Fibroblast of lung (primary cell): ENCODE measurements around the gene ZC3H8. TPM values are rescaled to one million over a fixed set of nuclear protein-coding genes. Genes with fewer than 3 reads are reported as not detected.

Source experiments
- DNase-seq, 2 donors: peaks; one replicate each; pipeline versions ENCODE4 v3.0.0 to v3.0.0-alpha.2; 2010; ENCODE audit warnings: low read depth in 2 of 2
- H2AFZ ChIP-seq: 2 replicates; pipeline ENCODE4 v1.5.1; 2012; ENCODE audit warnings: low read length, control low read depth, inconsistent platforms
- H3K27ac ChIP-seq: 2 replicates; pipeline ENCODE4 v1.5.1; 2011; ENCODE audit warnings: low read length, control low read depth; ENCODE audit not compliant: insufficient read depth
- H3K27me3 ChIP-seq: 2 replicates; pipeline ENCODE4 v1.5.1; 2011; ENCODE audit warnings: mild to moderate bottlenecking, low read length; ENCODE audit not compliant: control insufficient read depth, insufficient read depth
- H3K36me3 ChIP-seq: 2 replicates; pipeline ENCODE4 v1.5.1; 2011; ENCODE audit warnings: low read length; ENCODE audit not compliant: control insufficient read depth, insufficient read depth
- H3K4me1 ChIP-seq: 2 replicates; pipeline ENCODE4 v1.5.1; 2011; ENCODE audit warnings: low read length; ENCODE audit not compliant: control insufficient read depth, insufficient read depth; ENCODE audit errors: extremely low read depth
- H3K4me2 ChIP-seq: 2 replicates; pipeline ENCODE4 v1.5.1; 2011; ENCODE audit warnings: low read length, control low read depth; ENCODE audit not compliant: insufficient read depth; ENCODE audit errors: extremely low read depth
- H3K4me3 ChIP-seq, 4 experiments: fragments of 200-600 bp in 1 of 4; sonication (generic) in 1 of 4; replicated peaks in 1 of 4; 2 replicates each; pipeline ENCODE4 v1.5.1; 2011 to 2016; ENCODE audit warnings: low read length in 4 of 4, low read depth in 3 of 4, mild to moderate bottlenecking in 3 of 4, control low read depth in 2 of 4, inconsistent platforms in 1 of 4, mixed read lengths in 1 of 4; ENCODE audit not compliant: insufficient read depth in 1 of 4; ENCODE audit errors: control extremely low read depth in 1 of 4
- H3K79me2 ChIP-seq: 2 replicates; pipeline ENCODE4 v1.5.1; 2012; ENCODE audit warnings: mild to moderate bottlenecking, low read length, inconsistent platforms; ENCODE audit not compliant: control insufficient read depth, insufficient read depth
- H3K9ac ChIP-seq: 2 replicates; pipeline ENCODE4 v1.5.1; 2011; ENCODE audit warnings: mild to moderate bottlenecking, low read length, control low read depth; ENCODE audit not compliant: insufficient read depth
- H3K9me3 ChIP-seq: 2 replicates; pipeline ENCODE4 v1.5.1; 2012; ENCODE audit warnings: low read depth, low read length; ENCODE audit not compliant: control insufficient read depth, insufficient read depth
- H4K20me1 ChIP-seq: 2 replicates; pipeline ENCODE4 v1.5.1; 2011; ENCODE audit warnings: low read length; ENCODE audit not compliant: control insufficient read depth, insufficient read depth; ENCODE audit errors: extremely low read depth
- EZH2 ChIP-seq: IDR thresholded peaks from 2 replicates; pipeline ENCODE4 v1.5.1; 2012; ENCODE audit warnings: low read length, control low read depth, mild to moderate bottlenecking; ENCODE audit errors: missing control alignments
- polyA plus RNA-seq, 2 donors: library from polyadenylated mRNA; depleted of rRNA in 1 of 2; stranded (reverse) in 1 of 2; unstranded in 1 of 2; fragments of >200 nt; gene quantifications; 2 replicates each; pipeline ENCODE4 v1.2.1, GENCODE V29; 2011 to 2012; ENCODE audit warnings: missing spikeins in 1 of 2
- total RNA-seq: library from RNA; depleted of rRNA; stranded (reverse); fragments of >200 nt; gene quantifications from 2 replicates; pipeline ENCODE4 v1.2.1, GENCODE V29; 2014
- TF ChIP-seq, protein P1 (sequence below), 2 donors: IDR thresholded peaks in 1 of 2; conservative IDR thresholded peaks in 1 of 2; 1 replicate in 1 of 2; 2 replicates in 1 of 2; pipeline ENCODE4 v1.5.1; 2011 to 2012; ENCODE audit warnings: low read length in 2 of 2, control low read depth in 1 of 2, inconsistent platforms in 1 of 2, low read depth in 1 of 2, mild to moderate bottlenecking in 1 of 2

The ZC3H8 gene
- total and polyA plus RNA-seq, 2 donors (not counting 1 experiment from before 2014, with no cell fraction given), result 2.8 to 4.6 TPM

- Histone ChIP-seq H3K4me1 (no peaks in the 10 kb centered on the region), H3K27ac (no peak overlapping the region), H3K4me2 (no peak overlapping the region), H3K4me3 (no peak overlapping the region), H2AFZ (no peak overlapping the region), H4K20me1 (no peaks in the 10 kb centered on the region), H3K9me3 (no peaks in the 10 kb centered on the region), H3K27me3 (no peaks in the 10 kb centered on the region), H3K9ac (no peak overlapping the region), H3K36me3 (no peaks in the 10 kb centered on the region), H3K79me2 (no peaks in the 10 kb centered on the region)
- TF ChIP-seq EZH2, result no peak
- TF ChIP-seq, protein P1, sequence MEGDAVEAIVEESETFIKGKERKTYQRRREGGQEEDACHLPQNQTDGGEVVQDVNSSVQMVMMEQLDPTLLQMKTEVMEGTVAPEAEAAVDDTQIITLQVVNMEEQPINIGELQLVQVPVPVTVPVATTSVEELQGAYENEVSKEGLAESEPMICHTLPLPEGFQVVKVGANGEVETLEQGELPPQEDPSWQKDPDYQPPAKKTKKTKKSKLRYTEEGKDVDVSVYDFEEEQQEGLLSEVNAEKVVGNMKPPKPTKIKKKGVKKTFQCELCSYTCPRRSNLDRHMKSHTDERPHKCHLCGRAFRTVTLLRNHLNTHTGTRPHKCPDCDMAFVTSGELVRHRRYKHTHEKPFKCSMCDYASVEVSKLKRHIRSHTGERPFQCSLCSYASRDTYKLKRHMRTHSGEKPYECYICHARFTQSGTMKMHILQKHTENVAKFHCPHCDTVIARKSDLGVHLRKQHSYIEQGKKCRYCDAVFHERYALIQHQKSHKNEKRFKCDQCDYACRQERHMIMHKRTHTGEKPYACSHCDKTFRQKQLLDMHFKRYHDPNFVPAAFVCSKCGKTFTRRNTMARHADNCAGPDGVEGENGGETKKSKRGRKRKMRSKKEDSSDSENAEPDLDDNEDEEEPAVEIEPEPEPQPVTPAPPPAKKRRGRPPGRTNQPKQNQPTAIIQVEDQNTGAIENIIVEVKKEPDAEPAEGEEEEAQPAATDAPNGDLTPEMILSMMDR (conservative IDR thresholded peaks at IDR 0.05 in 1 of 2, IDR thresholded peaks at IDR 0.05 in 1 of 2; ENCODE audit: low read depth in 1 of 2, low read length in 2 of 2), result no peak
- no peak for DNase-seq
Measured at GRCh38 chr2:112277596-112278220, 22.9 kb upstream of the ZC3H8 start.

- no peak overlapping the region for H3K27ac ChIP-seq
- peak overlapping the region; percentile 87 for H3K4me2 ChIP-seq
- no peaks in the 10 kb centered on the region for H3K36me3 ChIP-seq
- H3K9ac ChIP-seq, result no peak overlapping the region
- DNase-seq, result no peak
- no peaks in the 10 kb centered on the region for H3K4me1 ChIP-seq
- H2AFZ ChIP-seq, result no peak overlapping the region
- no peaks in the 10 kb centered on the region for H3K9me3 ChIP-seq
- H3K79me2 ChIP-seq, result no peaks in the 10 kb centered on the region
- H3K27me3 ChIP-seq, result no peaks in the 10 kb centered on the region
- peak overlapping the region in 1 of 4 experiments; percentile 70 for H3K4me3 ChIP-seq
- TF ChIP-seq, protein P1 (conservative IDR thresholded peaks at IDR 0.05 in 1 of 2, IDR thresholded peaks at IDR 0.05 in 1 of 2; ENCODE audit: low read depth in 1 of 2, low read length in 2 of 2), result no peak
- no peak for TF ChIP-seq EZH2
- no peaks in the 10 kb centered on the region for H4K20me1 ChIP-seq
Measured at GRCh38 chr2:112276954-112277353, 22.1 kb upstream of the ZC3H8 start.

- no peak for TF ChIP-seq EZH2
- TF ChIP-seq, protein P1 (conservative IDR thresholded peaks at IDR 0.05 in 1 of 2, IDR thresholded peaks at IDR 0.05 in 1 of 2; ENCODE audit: low read depth in 1 of 2, low read length in 2 of 2), result no peak
- Histone ChIP-seq H2AFZ (peak overlapping the region; percentile 62), H3K79me2 (no peaks in the 10 kb centered on the region), H3K4me1 (no peaks in the 10 kb centered on the region), H3K36me3 (no peaks in the 10 kb centered on the region), H3K4me2 (peak overlapping the region; percentile 87), H3K4me3 (peak overlapping the region; percentile 86 to 98 (median 92)), H3K9ac (peak overlapping the region; percentile 100), H4K20me1 (no peaks in the 10 kb centered on the region), H3K27ac (peak overlapping the region; percentile 99), H3K9me3 (no peaks in the 10 kb centered on the region), H3K27me3 (no peaks in the 10 kb centered on the region)
- DNase-seq, result peak; percentile 86 to 89
Measured at GRCh38 chr2:112275887-112276773, 21.3 kb upstream of the ZC3H8 start.
